Motor neuron (in vitro differentiated cells): ENCODE results near the gene RASD1. TPM values are rescaled to one million over a fixed set of nuclear protein-coding genes. Genes with fewer than 3 reads are reported as not detected.

ENCODE experiments used
- ATAC-seq, 8 experiments: fragments of 200-7000 bp; cut with Tn5 transposase; replicated peaks in 6 of 8; 2 replicates each; pipeline ENCODE4 v1.8.0; 2021; ENCODE audit warnings: mild to moderate bottlenecking in 8 of 8, moderate library complexity in 8 of 8
- H3K27ac ChIP-seq, 2 donors: fragments of 250-450 bp; sonication (Bioruptor Pico); 2 replicates each; pipeline ENCODE4 v1.9.0; 2021; ENCODE audit warnings: antibody characterized with exemption in 2 of 2, mild to moderate bottlenecking in 2 of 2, moderate library complexity in 1 of 2
- H3K4me1 ChIP-seq, 2 donors: fragments of 250-450 bp; sonication (Bioruptor Pico); replicated peaks in 1 of 2; 2 replicates each; pipeline ENCODE4 v1.6.1; 2021; ENCODE audit warnings: antibody characterized with exemption in 2 of 2, mild to moderate bottlenecking in 2 of 2, moderate library complexity in 1 of 2
- H3K4me3 ChIP-seq, 5 donors: fragments of 250-450 bp; sonication (Bioruptor Pico); 2 replicates each; pipeline ENCODE4 v1.9.0; 2021; ENCODE audit warnings: antibody characterized with exemption in 5 of 5, mild to moderate bottlenecking in 5 of 5, moderate library complexity in 4 of 5
- WGBS, 10 experiments: fragments of 450-650 bp; shearing (Covaris generic); methylation state at CpG; one replicate each; pipeline ENCODE4 v1.0.0; 2022; 5-methylcytosine and 5-hydroxymethylcytosine counted together
- in situ Hi-C, 9 experiments: fragments of 400-800 bp; cut with MboI; loops; one replicate each; pipeline ENCODE4 v1.15.0; 2021; ENCODE audit warnings: low sequenced_read_pairs in 9 of 9, low pct_unique_long_range_greater_than_20kb in 2 of 9; ENCODE audit not compliant: unreplicated experiment in 9 of 9
- total RNA-seq, 8 experiments: library from RNA; unstranded; fragments of 300-600 nt; gene quantifications; 2 replicates each; pipeline versions ENCODE4 v1.2.3 to v1.2.4, GENCODE V29; 2022

Gene RASD1
- total RNA-seq: 10 to 100 TPM in 2 of 8 experiments, 1 to 10 TPM in 5, under 1 TPM in 1; 0.46 to 37.1 (median 6.7) TPM

- WGBS, 10 experiments: 0% methylated on average over 2 to 8 of the region's 93 CpGs; no CpG with 5 or more reads in 5 of the 10 experiments
- H3K4me1 ChIP-seq: peaks cover 10 to 11% of the 10 kb centered on the region in 2 donors
- in situ Hi-C loops: loop anchor here in 1 of 9 experiments (10.0 to 25.0 kb wide), 2 partner anchors 141 to 142 kb away; no protein-coding TSS in a partner anchor
- peak within 1 kb of the TSS; percentile 38 to 55 (median 45) for H3K4me3 ChIP-seq
- H3K27ac ChIP-seq: peak within 1 kb of the TSS; percentile 50 to 80
- peak; percentile 80 to 89 (median 82) for ATAC-seq
These were observed at the start of gene RASD1 for GRCh38 chr17:17496189-17497064. Gene RASD1 (minus strand): TSS chr17:17496395. CDS start chr17:17496181, 214 bp downstream.

GRCh38 chr17:17545984-17546383 is 49.8 kb upstream of the RASD1 start:
- WGBS, 10 experiments: 50 to 100% (median 90%) methylated on average over 1 to 4 of the region's 7 CpGs; no CpG with 5 or more reads in 5 of the 10 experiments
- no peak for ATAC-seq
- Histone ChIP-seq H3K27ac (no peak overlapping the region), H3K4me1 (peaks cover 5 to 10% of the 10 kb centered on the region in 2 donors), H3K4me3 (no peak overlapping the region)
- in situ Hi-C loops: no loop called here

GRCh38 chr17:17545031-17545820 is 49.0 kb upstream of the RASD1 start:
- Histone ChIP-seq H3K4me1 (peaks cover 6 to 7% of the 10 kb centered on the region in 2 donors), H3K27ac (no peak overlapping the region), H3K4me3 (no peak overlapping the region)
- ATAC-seq: peak in 2 of 8 experiments; percentile 70 to 72
- 14 to 100% (median 90%) methylated on average over 1 to 10 of the region's 20 CpGs for WGBS, 10 experiments
- in situ Hi-C loops: no loop called here

- WGBS, 10 experiments: 70 to 100% (median 94%) methylated on average over 1 to 8 of the region's 22 CpGs; no CpG with 5 or more reads in 2 of the 10 experiments
- in situ Hi-C loops: no loop called here
- Histone ChIP-seq H3K27ac (no peak overlapping the region), H3K4me1 (peaks cover 9 to 11% of the 10 kb centered on the region in 2 donors), H3K4me3 (no peak overlapping the region)
- ATAC-seq: no peak
These were observed 46.9 kb upstream of the RASD1 start for GRCh38 chr17:17542906-17543635.

GRCh38 chr17:17541640-17542001 is 45.4 kb upstream of the RASD1 start:
- ATAC-seq: no peak
- Histone ChIP-seq H3K4me3 (no peak overlapping the region), H3K27ac (no peak overlapping the region), H3K4me1 (peaks cover 9 to 11% of the 10 kb centered on the region in 2 donors)
- WGBS, 10 experiments: 67% methylated on average over 3 of the region's 5 CpGs; no CpG with 5 or more reads in 9 of the 10 experiments
- in situ Hi-C loops: no loop called here

- whole genome bisulfite sequencing, 10 experiments: 60 to 100% (median 88%) methylated on average over 1 to 13 of the region's 23 CpGs; no CpG with 5 or more reads in 6 of the 10 experiments
- H3K4me1 ChIP-seq: peaks cover 9 to 11% of the 10 kb centered on the region in 2 donors
- in situ Hi-C loops: no loop called here
- ATAC-seq: peak in 3 of 8 experiments; percentile 2 to 16 (median 3)
- no peak overlapping the region for H3K4me3 ChIP-seq
- no peak overlapping the region for H3K27ac ChIP-seq
These were observed 44.9 kb upstream of the RASD1 start for GRCh38 chr17:17540935-17541639.

GRCh38 chr17:17540278-17540906 is 44.2 kb upstream of the RASD1 start:
- H3K27ac ChIP-seq: no peak overlapping the region

GRCh38 chr17:17539591-17539990 is 43.4 kb upstream of the RASD1 start:
- Histone ChIP-seq H3K27ac (no peak overlapping the region), H3K4me1 (peaks cover 9 to 11% of the 10 kb centered on the region in 2 donors), H3K4me3 (no peak overlapping the region)
- in situ Hi-C loops: no loop called here
- ATAC-seq: peak in 2 of 8 experiments; percentile 37
- 37 to 92% methylated on average over 2 to 9 of the region's 10 CpGs; no CpG with 5 or more reads in 8 of the 10 experiments for WGBS, 10 experiments

More at GRCh38 chr17:17540278-17540906, 44.2 kb upstream of the RASD1 start:
- H3K4me3 ChIP-seq: no peak overlapping the region
- H3K4me1 ChIP-seq: peaks cover 9 to 11% of the 10 kb centered on the region in 2 donors
- peak in 5 of 8 experiments; percentile 7 to 53 (median 45) for ATAC-seq
- in situ Hi-C loops: no loop called here
- 60 to 100% (median 100%) methylated on average over 1 to 2 of the region's 15 CpGs; no CpG with 5 or more reads in 7 of the 10 experiments for WGBS, 10 experiments

- no peak overlapping the region for H3K4me3 ChIP-seq
- H3K27ac ChIP-seq: no peak overlapping the region
- H3K4me1 ChIP-seq: peaks cover 9 to 11% of the 10 kb centered on the region in 2 donors
- ATAC-seq: peak in 2 of 8 experiments; percentile 64 to 78
- 28 to 94% (median 88%) methylated on average over 3 to 10 of the region's 10 CpGs for WGBS, 10 experiments
- in situ Hi-C loops: no loop called here
These were observed 42.5 kb upstream of the RASD1 start for GRCh38 chr17:17538417-17539391.

GRCh38 chr17:17537311-17538099 is 41.3 kb upstream of the RASD1 start:
- Histone ChIP-seq H3K27ac (no peak overlapping the region), H3K4me1 (peaks cover 9 to 11% of the 10 kb centered on the region in 2 donors), H3K4me3 (no peak overlapping the region)
- WGBS, 10 experiments: 20 to 100% (median 77%) methylated on average over 1 to 4 of the region's 15 CpGs; no CpG with 5 or more reads in 5 of the 10 experiments
- ATAC-seq: peak in 5 of 8 experiments; percentile 47 to 81 (median 62)
- in situ Hi-C loops: no loop called here
